ENCODE data around the gene C2orf69.

The C2orf69 gene

GRCh38 chr2:199926806-199927205 lies 15.7 kb downstream of the C2orf69 start:
- Histone ChIP-seq H3K9ac (ENCODE audit: low read length) (no peak overlapping the region), H3K36me3 (replicated peaks; ENCODE audit: low read depth, low read length) (peaks cover 27% of the 10 kb centered on the region), H4K20me1 (ENCODE audit: insufficient read depth, low read length) (peaks cover 11% of the 10 kb centered on the region), H2AFZ (ENCODE audit: low read depth, low read length) (no peak overlapping the region), H3K4me3 (ENCODE audit: low read length) (no peak overlapping the region), H3K9me3 (ENCODE audit: insufficient read depth, low read length) (no peaks in the 10 kb centered on the region), H3K79me2 (ENCODE audit: low read length) (peaks cover 44% of the 10 kb centered on the region), H3K27me3 (ENCODE audit: low read depth, low read length) (no peaks in the 10 kb centered on the region), H3K27ac (ENCODE audit: low read length) (no peak overlapping the region), H3K4me1 (ENCODE audit: low read length) (no peaks in the 10 kb centered on the region), H3K4me2 (ENCODE audit: low read length) (no peak overlapping the region)
- TF ChIP-seq EZH2phosphoT487 (IDR thresholded peaks at IDR 0.05; ENCODE audit: low read depth), result no peak
- no peak for TF ChIP-seq CTCF (IDR thresholded peaks at IDR 0.05; ENCODE audit: low read depth, low read length)

GRCh38 chr2:199928226-199928625 lies 17.1 kb downstream of the C2orf69 start:
- Histone ChIP-seq H3K27ac (ENCODE audit: low read length) (no peak overlapping the region), H3K9ac (ENCODE audit: low read length) (no peak overlapping the region), H3K27me3 (ENCODE audit: low read depth, low read length) (no peaks in the 10 kb centered on the region), H3K36me3 (replicated peaks; ENCODE audit: low read depth, low read length) (peaks cover 33% of the 10 kb centered on the region), H2AFZ (ENCODE audit: low read depth, low read length) (no peak overlapping the region), H3K9me3 (ENCODE audit: insufficient read depth, low read length) (no peaks in the 10 kb centered on the region), H3K4me2 (ENCODE audit: low read length) (no peak overlapping the region), H3K4me1 (ENCODE audit: low read length) (no peaks in the 10 kb centered on the region), H4K20me1 (ENCODE audit: insufficient read depth, low read length) (peaks cover 5% of the 10 kb centered on the region; the same call in 1 of the 2 replicates), H3K4me3 (ENCODE audit: low read length) (no peak overlapping the region), H3K79me2 (ENCODE audit: low read length) (peaks cover 30% of the 10 kb centered on the region)
- TF ChIP-seq CTCF (IDR thresholded peaks at IDR 0.05; ENCODE audit: low read depth, low read length) (no peak), EZH2phosphoT487 (IDR thresholded peaks at IDR 0.05; ENCODE audit: low read depth) (no peak)

- no peak overlapping the region for H3K27ac ChIP-seq (ENCODE audit: low read length)
- no peak overlapping the region for H2AFZ ChIP-seq (ENCODE audit: low read depth, low read length)
- H3K4me2 ChIP-seq (ENCODE audit: low read length), result no peak overlapping the region
- no peaks in the 10 kb centered on the region for H3K9me3 ChIP-seq (ENCODE audit: insufficient read depth, low read length)
- no peaks in the 10 kb centered on the region for H3K27me3 ChIP-seq (ENCODE audit: low read depth, low read length)
- H3K4me1 ChIP-seq (ENCODE audit: low read length), result no peaks in the 10 kb centered on the region
- no peak overlapping the region for H3K9ac ChIP-seq (ENCODE audit: low read length)
- no peak for TF ChIP-seq CTCF (IDR thresholded peaks at IDR 0.05; ENCODE audit: low read depth, low read length)
- TF ChIP-seq EZH2phosphoT487 (IDR thresholded peaks at IDR 0.05; ENCODE audit: low read depth), result no peak
- peaks cover 5% of the 10 kb centered on the region; the same call in 1 of the 2 replicates for H4K20me1 ChIP-seq (ENCODE audit: insufficient read depth, low read length)
- H3K36me3 ChIP-seq (replicated peaks; ENCODE audit: low read depth, low read length), result peaks cover 33% of the 10 kb centered on the region
- no peak overlapping the region for H3K4me3 ChIP-seq (ENCODE audit: low read length)
- peaks cover 26% of the 10 kb centered on the region for H3K79me2 ChIP-seq (ENCODE audit: low read length)
These were observed 17.5 kb downstream of the C2orf69 start for GRCh38 chr2:199928626-199929025.

- TF ChIP-seq CTCF (IDR thresholded peaks at IDR 0.05; ENCODE audit: low read depth, low read length), result no peak
- no peak for TF ChIP-seq EZH2phosphoT487 (IDR thresholded peaks at IDR 0.05; ENCODE audit: low read depth)
- H3K9me3 ChIP-seq (ENCODE audit: insufficient read depth, low read length), result no peaks in the 10 kb centered on the region
- H3K79me2 ChIP-seq (ENCODE audit: low read length), result peaks cover 20% of the 10 kb centered on the region
- no peaks in the 10 kb centered on the region for H3K27me3 ChIP-seq (ENCODE audit: low read depth, low read length)
- H4K20me1 ChIP-seq (ENCODE audit: insufficient read depth, low read length), result no peaks in the 10 kb centered on the region; the same call in 1 of the 2 replicates
- no peak overlapping the region for H3K9ac ChIP-seq (ENCODE audit: low read length)
- H3K4me2 ChIP-seq (ENCODE audit: low read length), result no peak overlapping the region
- no peaks in the 10 kb centered on the region for H3K4me1 ChIP-seq (ENCODE audit: low read length)
- H2AFZ ChIP-seq (ENCODE audit: low read depth, low read length), result no peak overlapping the region
- no peak overlapping the region for H3K27ac ChIP-seq (ENCODE audit: low read length)
- H3K36me3 ChIP-seq (replicated peaks; ENCODE audit: low read depth, low read length), result peaks cover 33% of the 10 kb centered on the region
- no peak overlapping the region for H3K4me3 ChIP-seq (ENCODE audit: low read length)
These were observed 18.2 kb downstream of the C2orf69 start for GRCh38 chr2:199929262-199929661.
